ENCODE results near the gene MTX1. TPM values are rescaled to one million over a fixed set of nuclear protein-coding genes. Genes with fewer than 3 reads are reported as not detected.

MTX1 gene
- total RNA-seq, 6 experiments from 2014 or later: 49.8 to 55.4 (median 51.5) TPM

GRCh38 chr1:155200920-155201319, 7.6 kb upstream of the MTX1 start:
- H3K27ac Mint-ChIP-seq: no peak overlapping the region
- TF ChIP-seq, protein P1, sequence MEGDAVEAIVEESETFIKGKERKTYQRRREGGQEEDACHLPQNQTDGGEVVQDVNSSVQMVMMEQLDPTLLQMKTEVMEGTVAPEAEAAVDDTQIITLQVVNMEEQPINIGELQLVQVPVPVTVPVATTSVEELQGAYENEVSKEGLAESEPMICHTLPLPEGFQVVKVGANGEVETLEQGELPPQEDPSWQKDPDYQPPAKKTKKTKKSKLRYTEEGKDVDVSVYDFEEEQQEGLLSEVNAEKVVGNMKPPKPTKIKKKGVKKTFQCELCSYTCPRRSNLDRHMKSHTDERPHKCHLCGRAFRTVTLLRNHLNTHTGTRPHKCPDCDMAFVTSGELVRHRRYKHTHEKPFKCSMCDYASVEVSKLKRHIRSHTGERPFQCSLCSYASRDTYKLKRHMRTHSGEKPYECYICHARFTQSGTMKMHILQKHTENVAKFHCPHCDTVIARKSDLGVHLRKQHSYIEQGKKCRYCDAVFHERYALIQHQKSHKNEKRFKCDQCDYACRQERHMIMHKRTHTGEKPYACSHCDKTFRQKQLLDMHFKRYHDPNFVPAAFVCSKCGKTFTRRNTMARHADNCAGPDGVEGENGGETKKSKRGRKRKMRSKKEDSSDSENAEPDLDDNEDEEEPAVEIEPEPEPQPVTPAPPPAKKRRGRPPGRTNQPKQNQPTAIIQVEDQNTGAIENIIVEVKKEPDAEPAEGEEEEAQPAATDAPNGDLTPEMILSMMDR (IDR thresholded peaks at IDR 0.05): no peak
- H3K4me3 Mint-ChIP-seq: no peak overlapping the region
- H3K9me3 Mint-ChIP-seq: no peaks in the 10 kb centered on the region
- H3K4me1 Mint-ChIP-seq (ENCODE audit: low read depth): peaks cover 9% of the 10 kb centered on the region
- H3K27me3 Mint-ChIP-seq (ENCODE audit: insufficient read depth): peaks cover 4% of the 10 kb centered on the region; the same call in 1 of the 2 replicates
- DNase-seq: no peak
- peaks cover 23% of the 10 kb centered on the region for H3K36me3 Mint-ChIP-seq (ENCODE audit: low read depth)

DNA sequence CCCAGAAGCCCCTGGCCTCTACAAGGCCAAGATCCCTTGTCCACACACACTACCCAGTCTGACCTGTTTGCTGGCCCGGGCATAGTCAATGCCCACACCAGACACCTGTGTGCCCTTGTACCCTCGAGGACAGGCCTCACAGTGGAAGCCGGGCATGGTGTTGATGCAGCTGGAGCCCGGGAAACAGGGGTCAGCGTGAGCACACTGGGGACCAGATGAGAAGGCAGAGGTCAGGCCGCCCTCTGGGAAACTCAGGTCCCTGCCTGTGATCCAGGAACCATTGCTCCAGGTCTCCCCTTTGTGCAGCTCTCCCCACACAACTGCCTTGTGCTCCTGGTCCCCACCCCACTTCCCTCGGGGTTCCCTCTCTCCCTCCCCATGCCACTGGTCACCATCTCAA, 6.3 kb upstream of the MTX1 start:
- Mint-ChIP-seq H3K4me3 (no peak overlapping the region), H3K36me3 (ENCODE audit: low read depth) (peaks cover 16% of the 10 kb centered on the region), H3K9me3 (no peaks in the 10 kb centered on the region), H3K4me1 (ENCODE audit: low read depth) (peaks cover 7% of the 10 kb centered on the region), H3K27ac (no peak overlapping the region), H3K27me3 (ENCODE audit: insufficient read depth) (peaks cover 4% of the 10 kb centered on the region; the same call in 1 of the 2 replicates)
- no peak for DNase-seq
- TF ChIP-seq, protein P1 (IDR thresholded peaks at IDR 0.05): no peak

- H3K36me3 Mint-ChIP-seq (ENCODE audit: low read depth): peaks cover 11% of the 10 kb centered on the region
- no peak overlapping the region for H3K4me3 Mint-ChIP-seq
- no peaks in the 10 kb centered on the region for H3K9me3 Mint-ChIP-seq
- H3K27me3 Mint-ChIP-seq (ENCODE audit: insufficient read depth): peaks cover 4% of the 10 kb centered on the region; the same call in 1 of the 2 replicates
- peak overlapping the region; percentile 34; the same call in 1 of the 2 replicates for H3K27ac Mint-ChIP-seq
- TF ChIP-seq, protein P1 (IDR thresholded peaks at IDR 0.05): no peak
- no peak for DNase-seq
- H3K4me1 Mint-ChIP-seq (ENCODE audit: low read depth): peaks cover 14% of the 10 kb centered on the region
Observed at GRCh38 chr1:155202731-155203515, 5.6 kb upstream of the MTX1 start.

GRCh38 chr1:155205035-155205434, 3.5 kb upstream of the MTX1 start:
- no peak for DNase-seq
- H3K27ac Mint-ChIP-seq: no peak overlapping the region
- no peak overlapping the region for H3K4me3 Mint-ChIP-seq
- peaks cover 5% of the 10 kb centered on the region for H3K36me3 Mint-ChIP-seq (ENCODE audit: low read depth)
- H3K27me3 Mint-ChIP-seq (ENCODE audit: insufficient read depth): peaks cover 2% of the 10 kb centered on the region; the same call in 1 of the 2 replicates
- TF ChIP-seq, protein P1 (IDR thresholded peaks at IDR 0.05): no peak
- peaks cover 27% of the 10 kb centered on the region for H3K4me1 Mint-ChIP-seq (ENCODE audit: low read depth)
- no peaks in the 10 kb centered on the region for H3K9me3 Mint-ChIP-seq

GRCh38 chr1:155205969-155206593, 2.4 kb upstream of the MTX1 start:
- no peaks in the 10 kb centered on the region; the same call in 1 of the 2 replicates for H3K27me3 Mint-ChIP-seq (ENCODE audit: insufficient read depth)
- TF ChIP-seq, protein P1 (IDR thresholded peaks at IDR 0.05): no peak
- no peak overlapping the region for H3K27ac Mint-ChIP-seq
- peaks cover 5% of the 10 kb centered on the region for H3K36me3 Mint-ChIP-seq (ENCODE audit: low read depth)
- no peaks in the 10 kb centered on the region for H3K9me3 Mint-ChIP-seq
- no peak overlapping the region for H3K4me3 Mint-ChIP-seq
- no peak for DNase-seq
- H3K4me1 Mint-ChIP-seq (ENCODE audit: low read depth): peaks cover 35% of the 10 kb centered on the region

Data from HFFc6 (cell line).